Pons (tissue), 1 donor: ENCODE data around the gene HECW1.
"Not testable (repeated sequence)": the region's sequence is repeated elsewhere in the genome, so short reads cannot be mapped to it uniquely, and the experiment has no call there.

Experiments used
- DNase-seq: peaks from one replicate; pipeline ENCODE4 v3.0.0-alpha.2; 2016; ENCODE audit warnings: low spot score

HECW1 gene

DNA sequence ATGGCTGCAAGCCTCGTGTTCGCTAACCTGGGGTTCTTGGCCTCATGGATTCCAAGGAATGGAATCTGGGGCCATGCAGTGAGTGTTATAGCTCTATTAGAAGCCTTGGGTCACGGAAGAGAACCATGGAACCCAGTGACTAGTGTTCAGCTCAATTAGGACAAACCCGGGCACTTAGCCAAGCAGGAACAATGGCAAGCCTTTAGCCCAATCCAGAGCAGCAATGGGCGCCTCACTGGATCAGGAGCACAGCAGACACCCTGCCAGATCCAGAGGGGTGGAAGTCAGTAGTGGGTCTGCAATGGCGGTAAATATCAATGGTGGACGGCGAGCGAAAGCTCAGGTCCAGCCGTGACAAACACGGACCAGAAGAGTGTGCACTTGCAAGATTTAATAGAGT, 98.1 kb downstream of the HECW1 start:
- DNase-seq: not testable (repeated sequence)

DNA sequence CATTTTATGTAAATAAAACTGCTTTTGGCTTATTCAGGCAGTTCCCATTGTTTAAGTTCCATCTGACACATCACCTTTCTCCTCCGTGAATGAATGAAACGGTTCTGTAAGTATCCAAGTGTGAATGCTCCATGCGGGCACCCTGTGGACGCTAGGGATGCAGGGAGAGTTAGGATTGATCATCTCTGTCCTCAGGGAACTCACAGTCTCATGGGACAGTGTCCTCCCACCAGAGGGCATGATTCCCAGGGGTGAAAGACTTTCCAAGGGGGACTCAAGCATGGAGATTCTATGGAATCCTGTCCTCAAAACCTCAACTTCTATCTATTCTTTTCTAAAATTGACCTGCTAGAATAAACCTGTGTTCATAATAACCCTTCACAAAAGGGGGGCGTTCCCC, 98.8 kb downstream of the HECW1 start:
- no peak for DNase-seq

- no peak for DNase-seq
Observed at GRCh38 chr7:43211693-43212092, 99.2 kb downstream of the HECW1 start.

- DNase-seq: no peak
Observed at GRCh38 chr7:43212921-43213320, 100.5 kb downstream of the HECW1 start.

DNA sequence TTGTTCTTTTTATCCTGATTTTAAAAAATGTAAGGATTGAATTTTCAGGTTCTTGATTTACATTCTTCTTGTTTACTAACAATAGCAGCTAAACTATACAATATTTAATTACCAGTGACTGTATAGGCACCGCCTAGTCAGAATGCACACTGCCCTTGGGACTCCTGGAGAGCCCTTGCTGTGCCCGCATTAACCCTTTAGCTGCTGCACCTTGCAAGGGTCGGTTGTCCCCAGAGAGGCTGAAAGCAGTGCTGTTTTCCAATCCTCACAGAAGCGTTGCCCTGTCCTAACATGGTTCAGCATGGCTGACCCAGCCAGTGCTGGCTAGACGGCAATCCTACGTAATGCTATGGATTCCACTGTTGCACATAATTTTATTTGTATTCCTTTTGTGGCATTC, 102.6 kb downstream of the HECW1 start:
- DNase-seq: no peak

GRCh38 chr7:43217055-43217454, 104.6 kb downstream of the HECW1 start:
- no peak for DNase-seq

- not testable (repeated sequence) for DNase-seq
Observed at GRCh38 chr7:43218901-43219300, 106.5 kb downstream of the HECW1 start.

- DNase-seq: no peak
Observed at GRCh38 chr7:43220250-43220649, 107.8 kb downstream of the HECW1 start.

- DNase-seq: no peak
Observed at GRCh38 chr7:43220742-43221141, 108.3 kb downstream of the HECW1 start.

GRCh38 chr7:43229801-43230200, 117.4 kb downstream of the HECW1 start:
- DNase-seq: no peak

DNA sequence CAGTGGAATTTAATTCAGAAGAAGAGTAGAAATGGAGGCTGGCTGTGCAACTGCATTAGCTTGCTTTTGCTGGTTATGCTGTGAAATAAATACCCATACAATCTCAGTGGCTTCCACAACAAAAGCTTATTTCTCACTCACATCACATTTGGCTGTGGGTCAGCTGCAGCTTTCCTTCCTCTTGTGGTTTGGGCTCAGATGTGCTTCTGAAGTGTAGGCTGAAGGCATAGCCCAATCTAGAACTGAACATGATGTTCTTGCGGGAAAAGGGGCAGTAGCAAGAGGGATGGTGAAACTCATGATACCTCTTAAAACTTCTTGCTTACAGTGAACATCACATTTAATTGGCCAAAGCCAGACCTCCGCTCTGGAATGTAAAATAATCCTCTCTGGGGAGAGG, 119.9 kb downstream of the HECW1 start:
- DNase-seq: no peak

GRCh38 chr7:43234073-43234472, 121.6 kb downstream of the HECW1 start:
- DNase-seq: no peak

DNA sequence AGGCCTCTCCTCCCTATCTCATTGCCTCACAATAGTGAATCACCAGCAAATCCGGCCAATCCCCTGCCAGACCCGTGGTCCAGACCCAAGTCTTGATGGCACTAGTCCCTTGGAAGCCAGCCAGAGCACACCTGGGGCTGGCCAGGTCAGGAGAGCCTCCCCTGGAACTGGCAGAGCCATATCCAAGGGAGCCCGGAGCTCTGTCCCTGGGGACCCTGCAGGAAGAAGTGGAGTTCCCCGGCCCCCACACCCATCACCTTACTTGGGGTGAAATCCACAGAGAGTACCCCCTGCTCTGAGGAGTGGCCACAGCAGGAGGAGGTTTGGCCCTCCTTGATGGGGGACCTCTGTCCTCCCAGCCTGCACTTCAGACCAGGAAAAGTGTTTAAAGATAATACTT, 122.5 kb downstream of the HECW1 start:
- no peak for DNase-seq

- DNase-seq: no peak
Observed at GRCh38 chr7:43240565-43240964, 128.1 kb downstream of the HECW1 start.

DNA sequence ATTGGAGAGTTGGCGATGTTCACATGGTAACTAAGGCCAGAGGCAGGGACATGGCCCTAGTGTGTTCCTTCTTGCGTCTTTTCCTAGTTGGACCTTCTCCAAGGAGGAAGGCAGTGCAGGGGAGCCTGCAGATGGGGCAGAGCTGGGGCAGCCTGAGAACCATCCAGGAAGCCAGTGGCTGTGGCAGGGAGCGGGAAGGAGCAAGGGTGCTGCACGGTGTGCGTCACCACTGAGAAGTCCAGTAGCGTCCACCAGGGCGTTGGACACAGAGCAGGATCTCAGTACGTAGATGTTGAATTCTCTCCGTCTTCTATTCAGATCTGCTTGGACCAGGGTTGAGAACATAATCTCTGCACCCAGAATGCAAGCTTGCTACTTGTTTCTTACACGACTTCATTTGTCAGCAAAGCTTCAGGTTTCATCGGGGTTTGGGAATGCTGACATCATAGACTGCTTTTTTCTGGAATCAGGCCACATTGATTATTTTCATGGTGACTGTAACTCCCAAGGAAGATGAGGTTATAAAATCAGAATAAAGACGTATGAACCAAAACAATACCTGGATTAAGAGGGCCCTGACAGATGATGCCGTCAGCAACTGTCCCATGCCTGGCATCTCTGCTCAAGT, 130.3 kb downstream of the HECW1 start:
- DNase-seq: no peak

GRCh38 chr7:43244232-43244631, 131.8 kb downstream of the HECW1 start:
- DNase-seq: no peak

DNA sequence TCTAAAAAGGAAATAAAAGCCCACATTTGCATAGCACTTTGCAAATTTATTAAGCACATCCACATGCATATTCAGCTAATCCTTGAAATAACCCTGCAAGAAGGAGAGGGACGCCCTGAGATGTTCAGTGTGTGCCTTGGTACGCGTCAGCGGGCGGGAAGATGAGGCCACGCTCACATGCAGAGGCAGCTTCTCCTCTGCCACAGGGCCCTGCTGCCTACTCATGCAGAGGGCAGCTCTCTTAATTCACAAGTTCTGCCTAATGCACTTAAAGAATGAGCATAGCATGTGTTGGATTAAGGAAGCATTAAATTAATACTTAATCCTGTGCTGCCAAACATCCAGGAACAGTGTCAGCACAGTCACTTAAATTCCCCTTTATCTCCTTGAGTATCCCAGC, 132.3 kb downstream of the HECW1 start:
- DNase-seq: no peak

GRCh38 chr7:43247757-43248156, 135.3 kb downstream of the HECW1 start:
- no peak for DNase-seq

DNA sequence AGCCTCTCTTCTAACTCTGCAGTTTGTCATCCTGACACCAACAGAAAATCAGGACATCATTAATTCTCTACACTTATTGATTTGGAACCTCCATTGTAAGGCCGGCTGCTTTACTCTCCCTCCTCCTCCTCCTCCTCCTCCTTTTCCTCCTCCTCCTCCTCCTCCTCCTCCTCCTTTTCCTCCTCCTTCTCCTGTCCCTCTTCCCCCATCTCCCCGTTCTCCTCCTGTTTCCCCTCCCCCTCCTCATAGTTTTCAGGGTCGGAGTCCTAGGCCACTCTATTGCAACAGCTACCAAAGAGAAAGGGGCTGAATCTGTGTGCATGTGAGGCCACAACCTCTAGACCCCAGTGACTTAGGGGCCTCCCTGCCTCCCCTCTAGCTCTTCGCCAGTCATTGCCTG, 136.1 kb downstream of the HECW1 start:
- DNase-seq: no peak

GRCh38 chr7:43248961-43249822, 136.7 kb downstream of the HECW1 start:
- DNase-seq: no peak

DNA sequence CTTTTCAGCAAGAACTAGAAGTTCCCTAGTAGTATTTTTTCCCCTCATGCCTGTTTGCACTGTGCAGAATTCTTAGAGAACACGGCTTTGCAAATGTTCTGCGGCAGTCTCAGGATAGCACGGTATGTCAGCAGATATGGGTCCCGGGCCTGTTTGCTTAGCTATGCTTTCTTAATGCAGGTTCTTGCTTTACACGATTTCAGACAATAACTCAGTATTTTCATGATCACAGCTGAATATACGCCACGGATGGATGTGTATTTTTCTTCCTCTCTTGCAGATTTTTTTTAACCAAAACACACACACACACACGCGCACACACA, 137.3 kb downstream of the HECW1 start:
- DNase-seq: no peak

DNA sequence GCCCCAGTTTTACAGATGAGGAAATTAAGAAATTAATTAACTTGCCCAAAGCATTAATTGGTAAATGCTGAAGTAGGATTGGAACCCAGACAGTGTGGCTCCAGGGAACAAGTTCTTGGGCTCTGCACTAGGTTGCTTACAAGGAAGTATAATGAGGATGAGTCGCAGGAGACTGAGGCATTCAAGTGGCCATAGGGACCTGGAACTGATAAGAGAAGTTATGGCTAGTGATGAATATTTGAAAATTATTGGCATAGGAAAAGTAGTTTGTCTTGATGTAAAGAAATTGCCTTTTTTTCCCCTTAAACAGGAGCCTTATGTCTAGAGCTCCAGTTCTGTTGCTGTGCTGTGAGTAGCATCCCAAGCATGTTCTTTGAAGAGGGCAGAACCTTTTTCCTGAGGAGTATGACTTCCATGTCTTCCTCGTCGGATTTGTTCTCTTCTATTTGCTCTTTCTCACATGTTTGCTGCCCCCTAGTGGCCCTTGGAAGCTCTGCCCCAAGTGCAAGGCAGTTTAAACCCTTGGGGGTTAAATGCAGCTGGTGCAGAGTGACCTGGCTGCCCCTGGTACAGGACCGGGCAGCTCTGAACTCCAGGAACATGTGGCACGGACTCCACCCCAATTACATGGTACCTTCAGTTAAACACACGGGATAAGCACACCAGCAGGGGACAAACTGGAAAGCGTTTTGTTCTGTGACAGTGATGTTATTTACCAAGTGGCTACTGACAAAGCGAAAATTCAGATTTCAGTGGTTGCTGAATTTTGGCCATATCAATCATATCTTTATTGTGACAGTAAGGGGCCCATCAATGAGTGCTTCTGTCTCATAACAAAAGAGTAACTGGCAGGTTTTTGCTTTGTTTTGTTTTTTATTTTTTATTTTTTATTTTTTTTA, 148.8 kb downstream of the HECW1 start:
- DNase-seq: peak; percentile 84

GRCh38 chr7:43265139-43265538, 152.7 kb downstream of the HECW1 start:
- no peak for DNase-seq
